GM19463 (cell line): ENCODE data around the gene PFKFB4.

Experiments
- ATAC-seq: cut with Tn5 transposase; IDR thresholded peaks from one replicate; pipeline ENCODE4 v1.9.1; 2021; ENCODE audit warnings: mild to moderate bottlenecking, moderate library complexity; ENCODE audit not compliant: unreplicated experiment

Gene PFKFB4

DNA sequence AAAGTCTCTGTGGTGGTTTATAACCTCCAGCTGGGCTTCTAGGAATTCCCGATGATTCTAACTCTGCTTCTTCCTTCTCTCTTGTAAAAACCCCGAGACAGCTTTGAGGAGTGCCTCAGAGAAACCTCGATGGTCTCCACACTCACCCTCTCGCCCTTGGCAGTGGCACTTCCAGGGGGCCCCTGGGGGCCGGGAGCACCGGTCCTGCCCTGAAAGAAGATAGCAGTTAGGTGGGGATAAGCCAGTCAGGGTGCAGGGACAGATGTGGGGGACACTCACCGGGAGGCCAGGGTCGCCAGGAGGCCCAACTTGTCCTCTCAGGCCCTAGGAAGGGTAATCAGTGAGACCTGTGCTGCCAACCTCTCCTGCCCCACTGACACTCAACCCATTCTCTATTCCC is 28.8 kb upstream of the PFKFB4 start:
- no peak for ATAC-seq

DNA sequence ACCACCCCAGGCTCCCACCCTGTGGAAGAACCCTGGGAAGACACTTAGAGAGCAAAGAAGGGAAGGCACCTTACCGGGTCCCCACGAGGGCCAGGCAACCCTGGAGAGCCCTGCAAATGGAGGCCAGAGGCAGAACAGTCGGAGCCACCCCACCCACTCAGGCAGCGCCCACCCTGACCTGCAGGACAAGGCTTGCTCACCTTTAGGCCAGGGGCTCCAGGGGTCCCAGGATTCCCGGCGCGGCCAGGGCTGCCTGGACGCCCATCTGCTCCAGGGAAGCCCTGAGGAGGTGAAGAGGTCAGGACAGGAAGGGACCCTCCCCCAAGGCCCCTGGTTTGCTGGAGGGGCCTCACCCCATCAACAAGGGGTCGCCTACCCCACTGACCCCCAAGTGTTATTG is 28.2 kb upstream of the PFKFB4 start:
- no peak for ATAC-seq

DNA sequence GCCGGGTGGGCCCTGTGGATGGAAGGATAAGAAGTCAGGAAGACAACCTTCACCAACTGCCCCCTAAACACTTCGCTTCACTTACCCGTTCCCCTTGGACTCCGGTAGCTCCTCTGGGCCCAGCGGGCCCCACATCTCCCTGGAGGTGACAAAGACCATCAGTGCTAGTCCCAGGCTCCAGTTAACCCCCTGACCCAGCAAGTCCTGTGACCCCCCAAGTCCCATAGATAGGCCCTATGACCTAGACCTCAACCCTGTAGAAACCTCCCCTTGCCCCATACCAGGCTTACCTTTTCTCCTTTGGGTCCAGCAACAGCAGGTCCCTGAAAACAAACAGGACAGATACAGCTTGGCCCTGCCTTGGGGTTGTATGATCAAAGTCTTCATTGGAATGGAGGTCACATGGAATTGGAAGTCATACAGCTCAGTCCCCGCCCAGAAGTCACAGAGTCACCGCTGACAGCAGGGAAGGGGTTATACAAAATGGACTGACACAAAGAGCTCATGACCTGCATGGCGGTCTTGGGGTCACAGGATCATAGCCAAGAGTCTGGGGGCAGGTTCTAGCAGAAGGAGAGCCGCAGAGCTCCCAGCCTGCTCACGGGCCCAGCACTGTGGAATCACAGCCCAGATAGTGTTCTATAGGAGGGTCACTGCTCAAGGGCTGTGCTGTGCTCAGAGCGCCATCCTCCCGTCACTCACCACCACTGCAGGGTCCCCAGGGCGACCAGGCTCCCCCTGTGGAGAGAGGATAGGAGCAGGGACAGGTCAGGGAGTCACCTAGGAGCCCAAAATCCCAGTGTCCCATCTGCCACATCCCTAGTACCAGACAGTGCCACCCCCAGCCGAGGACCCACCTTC is 25.2 kb upstream of the PFKFB4 start:
- ATAC-seq, result no peak

DNA sequence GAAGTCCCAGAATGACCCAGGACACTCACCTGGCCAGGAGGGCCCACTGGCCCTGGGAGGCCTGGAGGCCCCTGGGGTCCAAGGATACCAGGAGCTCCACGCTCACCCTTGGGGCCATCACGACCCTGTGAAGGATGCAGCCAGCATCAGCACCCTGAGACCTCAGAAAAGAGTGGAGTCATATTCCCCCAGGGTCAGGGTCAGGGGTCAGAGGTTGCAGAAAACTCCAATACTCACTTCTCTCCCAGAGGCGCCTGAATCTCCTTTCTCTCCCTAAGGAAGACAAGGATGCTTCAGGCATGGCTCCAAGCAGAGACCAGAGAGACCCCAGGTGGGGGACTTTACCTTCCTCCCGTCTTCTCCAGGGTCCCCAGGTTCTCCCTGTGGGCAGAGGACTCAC is 20.0 kb upstream of the PFKFB4 start:
- ATAC-seq, result no peak

DNA sequence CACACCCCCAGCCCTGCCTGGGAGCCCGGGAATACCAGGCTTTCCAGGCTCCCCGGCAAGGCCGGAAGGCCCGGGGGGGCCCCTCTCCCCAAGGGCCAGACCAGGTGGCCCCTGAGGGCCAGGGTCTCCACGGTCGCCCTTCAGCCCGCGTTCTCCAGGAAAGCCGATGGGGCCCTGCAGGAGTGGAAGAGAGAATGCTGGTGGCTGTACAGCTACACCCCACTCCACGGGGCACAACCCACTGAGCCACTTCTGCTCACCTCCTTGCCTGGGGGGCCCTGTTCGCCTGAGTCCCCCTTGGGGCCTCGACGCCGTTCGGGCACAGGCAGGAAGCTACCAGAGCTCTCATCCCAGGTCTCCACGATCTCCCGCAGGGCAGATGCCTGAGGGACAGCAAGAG is 18.8 kb upstream of the PFKFB4 start:
- no peak for ATAC-seq

DNA sequence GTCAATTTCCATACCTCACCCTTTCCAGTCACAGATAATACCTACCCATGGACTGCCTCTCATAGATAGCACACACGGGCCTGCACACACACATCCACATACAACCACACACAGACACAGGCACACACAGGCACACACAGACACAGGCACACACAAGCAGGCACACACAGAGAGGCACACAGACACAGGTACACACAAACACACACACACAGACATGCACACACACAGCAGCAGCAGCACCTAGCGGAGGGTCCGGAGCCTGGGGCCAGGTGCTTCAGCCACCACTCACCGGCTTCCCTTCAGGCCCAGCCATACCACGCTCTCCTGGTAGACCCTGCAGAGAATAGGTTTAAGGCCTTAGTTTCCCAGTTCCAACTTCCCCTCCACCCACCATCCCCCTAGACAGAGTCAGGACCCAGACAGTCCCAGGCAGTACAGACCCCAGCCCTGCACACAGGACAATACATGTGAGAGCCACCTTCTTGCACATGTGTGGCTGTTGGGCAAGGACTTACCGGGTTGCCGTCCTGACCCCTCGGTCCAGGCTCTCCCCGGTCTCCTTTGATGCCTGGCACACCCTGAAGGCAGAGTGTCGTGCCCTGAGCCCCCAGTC is 17.5 kb upstream of the PFKFB4 start:
- no peak for ATAC-seq

DNA sequence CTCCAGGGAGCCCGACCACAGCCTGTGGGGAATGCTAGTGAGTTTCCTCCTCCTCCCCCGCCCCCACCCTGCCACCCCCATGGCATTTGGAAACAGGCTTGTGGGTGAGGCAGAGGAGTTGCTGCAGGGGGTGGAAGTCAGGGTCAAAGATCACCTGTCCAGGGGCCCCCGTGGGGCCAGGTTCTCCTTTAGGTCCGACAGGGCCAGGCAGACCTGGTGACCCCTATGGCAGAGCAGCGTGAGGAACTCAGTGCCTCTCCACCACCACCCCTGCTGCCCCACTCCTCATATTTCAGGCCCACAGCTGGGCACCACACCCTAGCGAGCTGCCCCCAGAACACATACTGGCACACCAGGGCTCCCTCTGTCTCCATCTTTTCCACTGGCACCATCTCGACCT is 15.9 kb upstream of the PFKFB4 start:
- ATAC-seq, result no peak

DNA sequence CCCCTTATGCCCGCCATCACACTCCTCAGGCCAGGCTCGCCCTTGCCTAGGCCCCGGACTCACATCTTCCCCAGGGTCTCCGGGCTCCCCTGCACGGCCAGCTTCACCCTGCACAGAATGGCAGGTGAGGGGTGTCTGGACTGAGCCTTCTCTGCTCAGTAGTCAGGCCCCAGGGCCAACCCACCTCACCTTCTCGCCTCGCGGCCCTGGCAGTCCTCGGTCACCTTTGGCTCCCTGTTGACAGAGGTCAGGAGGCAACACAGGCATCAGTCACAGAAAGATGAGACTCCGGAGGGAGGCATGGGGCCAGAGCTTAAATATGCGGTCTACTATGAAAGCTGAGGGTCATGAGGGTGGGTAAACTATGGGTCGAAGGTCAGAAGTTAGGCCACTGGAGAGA is 15.3 kb upstream of the PFKFB4 start:
- no peak for ATAC-seq

DNA sequence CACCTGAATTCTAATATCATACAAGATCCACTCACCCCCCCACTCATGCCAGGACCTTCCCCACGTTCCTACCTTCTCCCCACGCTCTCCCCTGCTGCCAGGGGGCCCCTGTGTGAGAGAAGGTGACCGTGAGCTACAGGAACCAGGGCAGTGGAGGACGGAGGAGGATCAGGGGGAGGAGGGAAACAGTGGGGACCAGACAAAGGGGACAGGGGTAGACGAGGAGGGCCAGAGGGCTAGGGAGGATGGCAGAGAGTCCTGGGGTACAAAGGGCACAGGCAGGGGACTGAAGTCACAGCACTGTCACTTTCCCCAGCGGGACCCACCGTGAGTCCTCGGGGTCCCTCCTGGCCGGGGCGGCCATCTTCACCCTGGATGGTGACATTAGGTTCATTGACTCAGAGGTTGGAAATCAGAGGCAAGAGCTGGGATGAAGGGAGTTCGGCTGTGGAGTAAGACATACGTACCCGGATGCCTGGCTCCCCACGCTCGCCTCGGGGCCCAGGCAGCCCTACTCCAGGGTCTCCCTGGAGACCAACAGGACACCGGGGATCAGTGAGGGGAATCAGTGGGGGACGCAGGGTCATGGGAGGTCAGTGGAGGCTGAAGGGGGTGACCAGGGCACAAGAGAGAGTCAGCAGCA is 13.3 kb upstream of the PFKFB4 start:
- ATAC-seq, result no peak

DNA sequence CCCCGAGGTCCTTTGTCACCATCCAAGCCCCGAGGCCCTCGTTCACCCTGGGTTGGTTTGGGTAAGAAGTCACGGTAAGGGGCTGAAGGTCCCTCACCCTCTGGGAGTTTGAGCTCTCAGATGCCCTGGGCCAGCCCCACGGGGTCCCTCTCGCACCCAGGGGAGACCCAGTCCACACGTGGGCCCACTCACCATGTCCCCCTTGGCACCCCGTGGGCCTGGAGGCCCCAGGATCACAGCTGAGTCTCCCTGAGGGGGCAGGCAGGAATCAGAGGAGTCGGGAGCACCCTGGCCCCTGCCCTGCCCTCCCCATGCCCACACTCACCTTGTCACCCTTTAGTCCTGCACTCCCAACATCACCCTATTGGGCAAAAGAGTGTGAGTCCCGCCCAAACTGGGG is 12.8 kb upstream of the PFKFB4 start:
- ATAC-seq, result no peak

DNA sequence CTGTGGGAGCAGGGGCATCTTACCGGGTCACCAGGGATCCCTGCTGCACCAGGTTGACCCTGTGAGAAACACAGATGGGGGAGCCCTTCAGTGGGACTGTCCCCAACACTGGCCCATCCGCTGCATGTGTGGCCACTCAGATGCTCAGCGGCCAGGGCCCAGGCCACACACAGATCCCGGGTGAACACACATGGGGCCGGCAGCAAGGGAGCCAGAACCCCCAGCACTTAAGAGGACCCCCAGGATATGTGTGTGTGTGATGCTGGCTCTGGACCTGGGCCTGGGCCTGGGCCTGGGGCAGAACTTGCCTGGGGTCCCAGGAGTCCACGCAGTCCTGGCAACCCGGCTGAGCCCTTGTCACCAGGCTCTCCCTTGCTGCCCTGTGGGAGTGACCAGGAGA is 11.9 kb upstream of the PFKFB4 start:
- ATAC-seq, result no peak

DNA sequence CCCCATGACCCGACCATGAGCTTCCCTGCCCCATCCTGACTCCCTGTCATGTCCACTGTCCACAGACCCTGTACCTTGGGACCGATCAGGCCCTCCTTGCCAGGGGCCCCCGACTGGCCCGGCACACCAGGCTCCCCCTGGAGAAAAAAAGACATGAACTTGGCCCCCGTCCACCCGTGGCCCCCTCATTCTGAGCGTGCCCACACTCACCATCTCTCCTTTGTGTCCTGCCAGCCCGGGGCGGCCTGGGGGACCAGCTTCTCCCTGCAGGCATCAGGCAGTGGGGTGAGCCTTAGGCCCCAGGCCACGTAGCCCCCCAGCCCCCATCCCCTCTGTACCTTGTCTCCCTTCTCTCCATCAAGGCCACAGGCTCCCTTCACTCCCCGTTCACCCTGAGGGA is 10.9 kb upstream of the PFKFB4 start:
- no peak for ATAC-seq

DNA sequence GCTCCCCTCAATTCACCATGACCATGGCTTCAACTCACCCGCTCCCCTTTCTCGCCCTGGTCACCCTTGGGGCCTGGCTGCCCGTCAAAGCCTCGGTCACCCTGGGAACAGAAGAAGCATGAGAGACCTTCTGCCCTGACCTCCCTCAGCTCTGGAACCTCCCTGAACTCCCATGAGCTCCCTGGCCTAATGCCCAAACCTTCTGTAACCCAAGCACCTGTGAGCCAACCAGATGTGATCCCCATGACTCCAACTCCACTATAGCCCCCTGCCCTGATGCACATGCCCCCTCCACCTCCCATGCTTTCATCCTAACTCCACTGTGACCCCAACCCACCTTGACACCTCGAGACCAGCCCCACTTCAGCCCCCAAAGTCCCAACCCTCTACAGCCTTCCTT is 10.5 kb upstream of the PFKFB4 start:
- no peak for ATAC-seq

DNA sequence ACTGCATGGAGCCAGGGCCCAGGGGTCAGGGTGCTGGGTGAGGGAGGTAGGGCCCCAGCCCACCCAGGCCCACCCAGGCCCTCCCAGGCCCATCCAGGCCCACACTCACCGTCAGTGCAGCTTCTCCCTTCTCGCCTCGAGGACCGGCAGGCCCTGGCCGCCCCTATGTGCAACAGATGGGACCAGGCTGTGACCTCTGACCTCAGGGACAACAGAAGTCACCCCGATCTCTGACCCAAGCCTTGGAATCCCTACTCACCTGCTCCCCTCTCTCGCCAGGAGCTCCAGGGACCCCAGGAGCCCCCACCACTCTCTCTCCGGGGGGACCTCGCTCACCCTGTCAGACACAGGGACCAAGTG is 9.8 kb upstream of the PFKFB4 start:
- no peak for ATAC-seq

DNA sequence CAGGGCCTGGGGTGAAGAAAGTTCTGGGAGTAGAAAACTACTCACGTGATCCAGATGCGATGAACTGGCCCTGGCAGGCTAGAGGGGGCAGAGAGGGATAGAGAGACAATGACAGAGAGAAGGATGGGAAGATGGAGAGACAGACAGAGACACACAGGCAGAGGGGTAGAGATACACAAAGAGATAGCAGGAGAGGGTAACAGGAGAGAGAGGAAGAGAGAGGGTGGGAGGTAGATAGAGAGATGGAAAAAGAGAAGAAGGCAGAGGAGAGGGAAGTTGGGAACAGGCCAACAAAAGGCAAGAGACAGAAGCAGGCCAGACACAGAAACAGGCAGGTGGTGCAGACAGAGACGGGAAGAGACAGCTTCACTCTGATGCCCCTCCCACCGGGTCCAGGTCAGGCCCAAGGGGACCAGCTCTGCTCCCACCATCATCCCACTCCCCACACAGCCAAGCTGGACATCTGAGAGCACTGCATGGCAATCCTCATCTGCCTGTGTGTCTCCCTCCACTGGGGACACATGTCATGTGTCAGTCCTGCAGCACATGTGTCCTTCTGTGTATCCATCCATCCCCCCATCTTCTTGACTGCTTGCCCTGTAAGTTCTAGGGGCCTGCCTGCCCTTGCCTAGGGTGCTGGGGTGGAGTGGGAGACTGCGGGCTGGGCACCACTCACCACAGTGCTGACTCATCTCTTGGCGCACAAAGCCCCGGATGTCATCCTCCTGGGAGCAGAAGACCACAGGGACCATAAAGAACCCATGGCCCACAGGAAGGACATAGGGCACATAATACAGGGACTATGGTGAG is 9.2 kb upstream of the PFKFB4 start:
- ATAC-seq, result no peak

DNA sequence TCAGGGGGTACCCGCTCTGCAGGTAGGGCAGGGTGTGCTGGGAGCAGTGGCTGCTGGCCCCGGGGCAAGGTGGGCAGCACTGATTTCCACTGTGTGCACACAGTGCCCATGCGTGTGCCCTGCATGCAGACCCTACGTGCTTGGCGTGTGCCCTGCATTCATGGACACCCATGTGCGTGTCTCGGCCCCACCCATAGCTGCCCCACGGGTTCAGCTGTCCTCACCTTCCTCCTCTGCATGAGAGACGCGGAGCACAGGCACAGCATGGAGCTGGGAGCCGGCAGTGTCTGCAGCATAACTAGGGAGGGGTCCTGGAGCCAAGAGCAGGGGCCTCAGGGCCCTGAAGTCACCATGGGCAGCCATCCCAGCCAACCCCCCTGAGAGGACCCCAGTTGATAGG is 8.6 kb upstream of the PFKFB4 start:
- no peak for ATAC-seq

DNA sequence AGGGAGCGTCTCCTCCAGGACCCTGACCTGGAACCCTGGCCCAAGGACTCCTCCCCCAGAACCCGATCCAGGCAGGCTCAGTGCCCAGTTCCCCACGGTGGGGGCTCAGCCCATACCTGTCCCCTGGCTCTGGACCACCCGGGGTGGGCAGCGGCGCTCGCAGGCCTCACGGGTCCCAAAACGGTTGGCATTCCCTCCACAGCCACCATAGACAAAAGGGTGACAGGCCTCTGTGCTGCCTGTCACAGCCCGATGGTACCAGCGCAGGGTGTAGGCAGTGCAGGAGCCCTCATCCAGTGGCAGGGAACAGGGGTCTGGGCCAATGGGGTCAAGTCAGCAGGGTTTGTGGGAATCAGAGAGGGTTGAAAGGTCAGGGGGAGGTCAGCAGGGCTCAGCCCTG is 8.1 kb upstream of the PFKFB4 start:
- no peak for ATAC-seq

DNA sequence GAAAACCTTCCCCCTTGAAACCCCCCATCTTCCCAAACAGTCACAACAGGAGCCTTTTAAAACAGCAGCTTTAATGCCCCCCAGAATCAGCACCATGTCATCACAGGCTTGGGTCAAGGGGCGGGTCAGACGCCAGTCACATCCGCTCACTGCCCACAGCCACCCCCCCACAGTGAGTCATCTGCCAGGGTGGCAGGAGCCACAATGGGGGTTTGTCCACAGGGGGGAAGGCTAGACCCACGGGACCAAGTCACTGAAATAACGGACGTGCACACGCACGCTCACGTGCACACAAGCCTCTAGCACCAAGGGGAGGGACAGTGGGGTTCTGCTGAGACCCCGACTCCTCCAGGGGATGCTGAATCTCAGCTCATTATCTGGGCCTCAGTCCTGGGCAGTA is 7.4 kb upstream of the PFKFB4 start:
- ATAC-seq, result no peak

DNA sequence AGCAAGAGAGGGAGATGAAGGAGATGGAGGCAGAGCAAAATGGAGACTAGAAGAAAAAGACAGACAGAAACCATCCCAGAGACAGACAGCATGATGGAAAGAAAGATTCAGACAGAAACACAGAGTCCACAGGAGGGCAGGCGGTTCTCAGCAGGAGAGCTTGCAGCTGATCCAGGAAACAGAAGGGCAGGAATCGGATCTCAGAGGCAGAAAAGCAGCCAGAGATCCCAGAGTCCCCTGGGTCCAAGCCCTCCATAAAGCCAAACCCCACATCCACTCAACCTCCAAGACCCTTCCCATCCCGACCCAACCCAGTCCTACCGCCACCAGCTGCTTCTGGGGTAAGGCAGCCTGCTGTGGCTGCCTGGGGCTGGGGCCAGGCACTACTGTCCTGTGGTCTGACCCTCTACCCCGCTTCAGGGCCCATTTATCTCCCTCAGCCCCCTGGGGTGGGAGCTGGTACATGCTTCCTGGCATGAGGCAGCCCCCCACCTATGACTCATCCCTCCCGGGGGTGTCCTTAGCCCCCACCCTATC is 6.8 kb upstream of the PFKFB4 start, which contains the start of gene UCN2:
UCN2 (minus strand) TSS at position 400 of the 537 bp plus-strand sequence. CDS start 657 bp downstream, outside the sequence.
- ATAC-seq, result no peak

DNA sequence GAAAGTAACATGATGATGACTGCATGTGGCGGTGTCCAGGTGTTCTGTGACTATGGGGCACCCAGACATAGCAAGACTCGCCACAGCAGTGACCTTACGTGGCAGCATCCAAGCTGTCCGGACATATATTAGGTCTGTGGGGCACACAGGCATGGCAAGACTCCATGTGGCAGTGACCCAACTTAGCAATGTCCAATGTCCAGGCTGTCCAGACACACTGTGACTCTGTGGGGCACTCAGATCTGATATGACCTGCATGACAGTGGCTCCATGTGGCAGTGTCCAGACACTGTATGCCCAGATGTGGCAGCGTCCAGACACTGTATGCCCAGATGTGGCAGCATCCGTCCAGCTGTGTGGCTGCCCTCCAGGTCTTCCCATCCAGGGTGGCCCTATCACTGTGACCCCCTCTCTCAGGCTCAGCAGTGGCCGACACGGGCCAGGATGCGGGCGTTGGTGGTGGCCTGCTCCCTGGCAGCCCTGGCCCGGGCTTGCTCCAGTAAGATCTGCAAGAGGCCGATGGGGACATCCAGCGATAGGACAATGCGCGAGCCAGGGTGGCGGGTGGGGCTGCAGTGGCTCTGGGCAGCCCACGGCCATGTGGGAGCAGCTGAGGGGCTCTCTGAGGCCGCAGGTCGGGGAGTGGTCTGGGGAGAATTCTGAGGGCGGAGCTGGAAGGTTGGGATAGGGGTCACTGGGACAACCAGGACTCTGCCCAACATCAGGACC is 5.9 kb upstream of the PFKFB4 start:
- ATAC-seq, result no peak
